SK-N-SH (cell line): ENCODE measurements around the gene UNC5B. TPM values are rescaled to one million over a fixed set of nuclear protein-coding genes. Genes with fewer than 3 reads are reported as not detected.

Source experiments
- CTCF ChIA-PET: fragments of 300-600, 350-600 bp; formaldehyde crosslinking; extraction: SDS; loops from one replicate; lab custom pipeline; 2021; lab: Yijun Ruan, JAX
- POLR2A ChIA-PET: fragments of 350-600 bp; sonication (Branson Sonifier 250); formaldehyde crosslinking; extraction: SDS; loops from one replicate; lab custom pipeline; 2020; ENCODE audit warnings: antibody characterized with exemption, inconsistent platforms; lab: Yijun Ruan, JAX
- DNase-seq: peaks from one replicate; pipeline ENCODE4 v3.0.0; 2012
- H2AFZ ChIP-seq: fragments of 200-600 bp; sonication (generic); 2 replicates; pipeline ENCODE4 v1.8.1; 2016; ENCODE audit warnings: antibody characterized with exemption, mild to moderate bottlenecking, low read depth
- H3F3A ChIP-seq: fragments of 200-600 bp; sonication (generic); replicated peaks from 2 replicates; pipeline ENCODE3; 2016; ENCODE audit warnings: antibody characterized with exemption, mild to moderate bottlenecking; ENCODE audit not compliant: insufficient read depth
- H3K27ac ChIP-seq, 2 experiments: fragments of 200-500 bp in 1 of 2; fragments of 200-600 bp in 1 of 2; sonication (Bioruptor generic) in 1 of 2; sonication (generic), shearing (Covaris generic) in 1 of 2; 2 replicates each; pipeline versions ENCODE4 v1.5.1 to v1.6.1; 2014 to 2016; ENCODE audit warnings: low read depth in 2 of 2, inconsistent platforms in 1 of 2, low read length in 1 of 2, mild to moderate bottlenecking in 1 of 2, mixed read lengths in 1 of 2
- H3K27me3 ChIP-seq: fragments of 200-600 bp; sonication (generic), shearing (Covaris generic); 2 replicates; pipeline ENCODE4 v1.6.1; 2016; ENCODE audit warnings: mixed run types; ENCODE audit not compliant: insufficient read depth
- H3K36me3 ChIP-seq, 2 experiments: fragments of 200-500 bp in 1 of 2; fragments of 200-600 bp in 1 of 2; sonication (Bioruptor generic) in 1 of 2; sonication (generic) in 1 of 2; replicated peaks in 1 of 2; 2 replicates each; pipeline versions ENCODE3 to v1.5.1; 2014 to 2016; ENCODE audit warnings: low read length in 1 of 2, mild to moderate bottlenecking in 1 of 2; ENCODE audit not compliant: insufficient read depth in 2 of 2, control insufficient read depth in 1 of 2
- H3K4me1 ChIP-seq, 2 experiments: fragments of 200-500 bp in 1 of 2; fragments of 200-600 bp in 1 of 2; sonication (Bioruptor generic) in 1 of 2; sonication (generic), shearing (Covaris generic) in 1 of 2; 2 replicates each; pipeline versions ENCODE4 v1.5.1 to v1.6.1; 2014 to 2016; ENCODE audit warnings: low read depth in 1 of 2, low read length in 1 of 2, mixed run types in 1 of 2; ENCODE audit not compliant: insufficient read depth in 2 of 2, control insufficient read depth in 1 of 2
- H3K4me2 ChIP-seq: fragments of 200-600 bp; sonication (generic), shearing (Covaris generic); 2 replicates; pipeline ENCODE4 v1.6.1; 2017; ENCODE audit warnings: mixed run types
- H3K4me3 ChIP-seq, 2 experiments: fragments of 200-500 bp in 1 of 2; fragments of 200-600 bp in 1 of 2; sonication (Bioruptor generic) in 1 of 2; sonication (generic), shearing (Covaris generic) in 1 of 2; 2 replicates each; pipeline versions ENCODE4 v1.5.1 to v1.8.1; 2014 to 2016; ENCODE audit warnings: low read depth in 2 of 2, inconsistent platforms in 1 of 2, low read length in 1 of 2, mild to moderate bottlenecking in 1 of 2, mixed read lengths in 1 of 2, moderate library complexity in 1 of 2
- H3K79me2 ChIP-seq: fragments of 200-600 bp; sonication (generic); 2 replicates; pipeline ENCODE4 v1.8.1; 2017; ENCODE audit warnings: mild to moderate bottlenecking; ENCODE audit not compliant: insufficient read depth
- H3K9ac ChIP-seq: fragments of 200-600 bp; sonication (generic); 2 replicates; pipeline ENCODE4 v1.6.1; 2017; ENCODE audit warnings: mixed run types
- H3K9me2 ChIP-seq: fragments of 200-600 bp; sonication (generic); 2 replicates; pipeline ENCODE4 v1.6.1; 2017; ENCODE audit warnings: mixed run types
- H3K9me3 ChIP-seq: fragments of 200-600 bp; sonication (generic); 2 replicates; pipeline ENCODE4 v1.6.1; 2017; ENCODE audit warnings: mixed run types, mild to moderate bottlenecking, moderate library complexity
- H4K20me1 ChIP-seq: fragments of 200-600 bp; sonication (generic); 2 replicates; pipeline ENCODE4 v1.6.1; 2017; ENCODE audit warnings: mild to moderate bottlenecking, mixed run types; ENCODE audit not compliant: insufficient read depth
- CTCF ChIP-seq: fragments of 200-600 bp; sonication (generic); IDR thresholded peaks from 2 replicates; pipeline ENCODE4 v1.6.1; 2017; ENCODE audit warnings: antibody characterized with exemption, mild to moderate bottlenecking, moderate library complexity
- EZH2phosphoT487 ChIP-seq: fragments of 200-600 bp; sonication (generic); IDR thresholded peaks from 2 replicates; pipeline ENCODE4 v1.6.1; 2017; ENCODE audit warnings: low read depth, mixed run types, mild to moderate bottlenecking, antibody characterized with exemption, moderate library complexity, borderline replicate concordance
- IRF3 ChIP-seq: fragments of 150-350 bp; IDR thresholded peaks from 2 replicates; pipeline ENCODE4 v1.6.1; 2016; ENCODE audit warnings: mild to moderate bottlenecking, low read depth, low read length
- NFIC ChIP-seq: IDR thresholded peaks from 2 replicates; pipeline ENCODE4 v1.4.0; 2012; ENCODE audit warnings: borderline replicate concordance
- RCOR1 ChIP-seq: fragments of 150-350 bp; IDR thresholded peaks from 2 replicates; pipeline ENCODE4 v1.6.1; 2017; ENCODE audit warnings: antibody characterized with exemption, low read length
- RFX5 ChIP-seq: IDR thresholded peaks from 2 replicates; pipeline ENCODE4 v1.6.1; 2012; ENCODE audit warnings: mild to moderate bottlenecking, improper control_type of control experiment, low read length
- TAF1 ChIP-seq: IDR thresholded peaks from 2 replicates; pipeline ENCODE4 v1.6.1; 2012; ENCODE audit warnings: low read depth, mild to moderate bottlenecking, low read length, moderate library complexity, borderline replicate concordance
- TEAD4 ChIP-seq: IDR thresholded peaks from 2 replicates; pipeline ENCODE4 v1.4.0; 2012; ENCODE audit warnings: mild to moderate bottlenecking, borderline replicate concordance; ENCODE audit not compliant: insufficient read depth
- USF1 ChIP-seq: IDR thresholded peaks from 2 replicates; pipeline ENCODE4 v1.4.0; 2012; ENCODE audit warnings: low read depth, borderline replicate concordance
- USF2 ChIP-seq: fragments of 150-350 bp; IDR thresholded peaks from 2 replicates; pipeline ENCODE4 v1.6.1; 2017; ENCODE audit warnings: antibody characterized with exemption, low read length, low read depth, borderline replicate concordance
- YY1 ChIP-seq: IDR thresholded peaks from 2 replicates; pipeline ENCODE4 v1.4.0; 2012; ENCODE audit warnings: low read depth, mild to moderate bottlenecking
- WGBS: methylation state at CpG from one replicate; pipeline ENCODE4 v1.1.6; 2017; ENCODE audit warnings: low lambda C conversion rate; 5-methylcytosine and 5-hydroxymethylcytosine counted together
- polyA plus RNA-seq, 3 experiments: library from polyadenylated mRNA; depleted of rRNA; stranded (reverse); fragments of >200 nt; gene quantifications; 2 replicates each; pipeline ENCODE4 v1.2.3, GENCODE V29; 2012

Gene UNC5B
- polyA plus RNA-seq, 1 of the 3 experiments (the other 2 are of a cell fraction) = 13.8 TPM

- Histone ChIP-seq H3K4me3 (no peak overlapping the region), H3K36me3 (no peaks in the 10 kb centered on the region), H3K4me1 (peaks cover 92 to 96% of the 10 kb centered on the region in 2 experiments), H3K79me2 (peaks cover 77% of the 10 kb centered on the region), H3K9me3 (no peaks in the 10 kb centered on the region), H4K20me1 (peaks cover 13% of the 10 kb centered on the region), H3K4me2 (peak overlapping the region; percentile 85; the same call in 1 of the 2 replicates), H3K27me3 (no peaks in the 10 kb centered on the region), H3K9ac (no peak overlapping the region), H3F3A (peaks cover 45% of the 10 kb centered on the region), H3K9me2 (no peaks in the 10 kb centered on the region), H2AFZ (no peak overlapping the region), H3K27ac (peak overlapping the region; percentile 94 to 100; a peak in 3 of 4 replicates)
- WGBS = 80% methylated on average over 15 of the region's 15 CpGs
- CTCF ChIA-PET = interaction anchor here (0.8 to 12.0 kb wide), 8 partner anchors 14 to 311 kb away, joined by 3 to 72 read pairs (median 5); no protein-coding TSS in a partner anchor
- POLR2A ChIA-PET = interaction anchor here (0.9 to 7.3 kb wide), 3 partner anchors 8 to 23 kb away, joined by 3 to 65 read pairs (median 4); partner anchors contain the start of gene UNC5B
- DNase-seq = no peak
- no peak for TF ChIP-seq TEAD4
- no peak for TF ChIP-seq USF1
- TF ChIP-seq TAF1 = no peak
- no peak for TF ChIP-seq EZH2phosphoT487
- no peak for TF ChIP-seq RFX5
- TF ChIP-seq YY1 = no peak
- TF ChIP-seq IRF3 = no peak
- no peak for TF ChIP-seq CTCF
- no peak for TF ChIP-seq NFIC
- no peak for TF ChIP-seq USF2
- no peak for TF ChIP-seq RCOR1
Measured at GRCh38 chr10:71236822-71237682, 24.7 kb downstream of the UNC5B start.
